GM12801 (cell line): ENCODE results near the gene ATP1B3.

ENCODE experiments used
- TF ChIP-seq, protein P1 (sequence below): IDR thresholded peaks from one replicate; pipeline ENCODE4 v1.5.1; 2011; ENCODE audit warnings: control low read depth; ENCODE audit not compliant: insufficient read length; ENCODE audit errors: extremely low read depth

The ATP1B3 gene

DNA sequence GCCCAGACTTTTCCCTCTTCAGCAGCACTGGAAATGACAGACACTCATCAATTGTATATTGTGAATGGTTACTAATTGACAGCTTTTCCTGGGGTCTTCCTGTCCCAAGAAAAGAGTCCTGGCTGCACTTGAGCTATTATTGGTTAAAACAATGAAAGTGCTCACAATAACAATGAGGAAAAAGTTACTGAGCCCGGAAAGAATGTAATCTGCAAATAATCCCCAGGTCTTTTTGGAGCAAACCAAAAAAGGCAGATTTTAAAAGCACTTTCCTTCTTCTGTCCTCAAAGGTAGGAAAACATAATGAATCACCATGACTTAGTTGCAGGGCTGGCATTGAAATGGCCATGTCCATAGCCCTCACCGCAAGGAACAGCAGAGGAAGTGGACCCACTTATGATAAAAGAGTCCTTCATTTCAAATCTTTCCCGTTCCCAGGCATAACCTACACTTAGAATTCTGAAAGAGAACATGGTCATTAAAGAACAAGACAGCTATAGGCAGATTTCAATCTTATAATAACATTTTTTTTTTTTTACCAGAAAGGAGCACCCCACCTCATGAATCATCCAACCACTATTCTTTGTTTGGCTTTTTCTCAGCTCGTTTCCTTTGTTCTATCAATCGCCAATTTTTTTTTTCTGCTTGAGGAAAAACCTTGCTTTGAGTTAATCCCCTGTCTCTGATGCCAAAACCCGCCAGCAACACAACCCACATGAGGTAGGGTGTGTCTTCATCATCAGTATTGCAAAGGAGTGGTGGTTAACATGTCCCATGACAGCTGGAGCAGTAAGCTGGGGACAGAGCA is 35.5 kb upstream of the ATP1B3 start:
- TF ChIP-seq, protein P1, sequence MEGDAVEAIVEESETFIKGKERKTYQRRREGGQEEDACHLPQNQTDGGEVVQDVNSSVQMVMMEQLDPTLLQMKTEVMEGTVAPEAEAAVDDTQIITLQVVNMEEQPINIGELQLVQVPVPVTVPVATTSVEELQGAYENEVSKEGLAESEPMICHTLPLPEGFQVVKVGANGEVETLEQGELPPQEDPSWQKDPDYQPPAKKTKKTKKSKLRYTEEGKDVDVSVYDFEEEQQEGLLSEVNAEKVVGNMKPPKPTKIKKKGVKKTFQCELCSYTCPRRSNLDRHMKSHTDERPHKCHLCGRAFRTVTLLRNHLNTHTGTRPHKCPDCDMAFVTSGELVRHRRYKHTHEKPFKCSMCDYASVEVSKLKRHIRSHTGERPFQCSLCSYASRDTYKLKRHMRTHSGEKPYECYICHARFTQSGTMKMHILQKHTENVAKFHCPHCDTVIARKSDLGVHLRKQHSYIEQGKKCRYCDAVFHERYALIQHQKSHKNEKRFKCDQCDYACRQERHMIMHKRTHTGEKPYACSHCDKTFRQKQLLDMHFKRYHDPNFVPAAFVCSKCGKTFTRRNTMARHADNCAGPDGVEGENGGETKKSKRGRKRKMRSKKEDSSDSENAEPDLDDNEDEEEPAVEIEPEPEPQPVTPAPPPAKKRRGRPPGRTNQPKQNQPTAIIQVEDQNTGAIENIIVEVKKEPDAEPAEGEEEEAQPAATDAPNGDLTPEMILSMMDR: no peak

DNA sequence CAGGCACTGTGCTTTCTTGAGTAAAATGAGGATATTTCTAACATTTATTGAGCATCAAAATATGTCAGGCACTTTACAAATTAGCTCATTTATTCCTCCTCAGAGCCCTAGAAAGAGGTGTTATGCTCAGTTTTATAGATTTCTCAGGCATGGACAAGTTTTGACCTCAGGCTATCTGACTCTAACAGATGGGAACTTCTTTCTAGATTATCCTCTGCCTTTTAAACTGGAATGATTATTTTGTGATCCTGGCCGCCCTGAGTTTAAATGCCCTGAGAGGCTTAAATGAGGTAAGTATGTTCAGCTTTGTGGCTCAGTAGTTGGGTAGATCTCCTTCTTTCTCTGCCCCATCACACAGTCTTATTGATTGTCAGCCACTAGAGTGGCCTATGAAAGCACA is 32.3 kb upstream of the ATP1B3 start:
- TF ChIP-seq, protein P1: no peak

DNA sequence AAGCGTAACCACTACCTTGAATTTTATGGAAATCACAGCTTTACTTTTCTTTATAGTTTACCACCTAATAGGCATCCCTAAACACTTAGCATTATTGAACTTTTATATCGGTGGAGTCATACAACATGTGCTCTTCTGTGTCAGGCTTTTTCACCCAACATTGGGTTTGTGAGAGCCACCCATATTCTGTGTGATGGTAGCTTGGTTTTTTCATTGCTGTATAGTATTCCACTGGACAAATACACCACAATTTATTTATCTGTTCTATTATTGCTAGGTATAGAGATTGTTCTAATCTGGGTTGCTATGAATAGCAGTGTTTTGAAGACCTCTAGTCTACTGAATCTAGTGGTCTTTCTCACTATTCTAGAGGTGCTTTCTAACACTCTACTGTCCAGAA is 31.6 kb upstream of the ATP1B3 start:
- TF ChIP-seq, protein P1: no peak

DNA sequence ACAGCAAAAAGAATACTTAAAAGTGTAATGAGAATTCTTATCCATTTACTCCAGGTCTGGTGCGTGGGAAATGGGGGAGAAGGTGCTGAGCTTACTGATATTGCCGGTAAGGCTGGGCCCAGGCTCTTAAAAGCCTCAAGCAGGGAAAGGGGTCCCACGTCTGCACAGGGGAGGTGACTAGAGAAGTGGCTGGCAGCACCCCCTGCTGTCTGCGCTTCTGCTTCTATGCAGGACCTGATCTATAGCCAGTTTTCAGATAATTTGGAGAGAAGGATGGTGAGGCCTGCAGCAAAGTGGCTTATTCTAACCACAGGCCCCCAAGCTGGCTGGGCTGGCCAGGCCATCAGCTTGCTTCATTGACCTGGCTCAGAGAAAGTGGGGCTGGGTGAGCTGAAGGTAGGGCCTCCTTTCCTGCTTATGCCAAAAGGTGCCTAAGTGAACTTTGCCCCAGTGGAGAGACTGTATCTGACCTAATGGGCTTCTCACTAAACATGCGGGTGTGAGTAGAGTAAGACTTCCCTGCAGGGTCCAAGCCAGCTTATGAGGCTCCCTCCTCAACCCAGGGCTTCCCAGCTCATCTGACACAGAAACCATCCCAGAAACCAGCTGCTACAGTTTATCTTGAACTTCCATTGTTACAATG is 30.9 kb upstream of the ATP1B3 start:
- TF ChIP-seq, protein P1: no peak

DNA sequence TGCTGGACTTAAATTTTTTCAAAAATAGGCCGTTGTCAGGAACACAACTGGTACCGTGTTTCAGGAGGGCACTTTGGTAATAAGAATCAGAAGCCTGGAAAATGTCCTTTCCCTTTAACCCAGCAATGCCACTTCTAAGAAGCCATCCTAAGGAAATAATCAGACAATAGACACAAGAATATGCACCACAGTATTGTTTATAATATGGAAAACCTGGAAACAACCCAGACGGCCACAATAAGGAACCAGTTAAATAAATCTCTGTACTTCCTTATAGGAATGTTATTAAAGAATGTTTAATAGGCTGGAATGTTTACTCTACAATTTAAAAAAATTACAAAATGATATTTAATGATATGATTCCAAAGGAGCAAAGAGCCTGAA is 30.4 kb upstream of the ATP1B3 start:
- TF ChIP-seq, protein P1: no peak

DNA sequence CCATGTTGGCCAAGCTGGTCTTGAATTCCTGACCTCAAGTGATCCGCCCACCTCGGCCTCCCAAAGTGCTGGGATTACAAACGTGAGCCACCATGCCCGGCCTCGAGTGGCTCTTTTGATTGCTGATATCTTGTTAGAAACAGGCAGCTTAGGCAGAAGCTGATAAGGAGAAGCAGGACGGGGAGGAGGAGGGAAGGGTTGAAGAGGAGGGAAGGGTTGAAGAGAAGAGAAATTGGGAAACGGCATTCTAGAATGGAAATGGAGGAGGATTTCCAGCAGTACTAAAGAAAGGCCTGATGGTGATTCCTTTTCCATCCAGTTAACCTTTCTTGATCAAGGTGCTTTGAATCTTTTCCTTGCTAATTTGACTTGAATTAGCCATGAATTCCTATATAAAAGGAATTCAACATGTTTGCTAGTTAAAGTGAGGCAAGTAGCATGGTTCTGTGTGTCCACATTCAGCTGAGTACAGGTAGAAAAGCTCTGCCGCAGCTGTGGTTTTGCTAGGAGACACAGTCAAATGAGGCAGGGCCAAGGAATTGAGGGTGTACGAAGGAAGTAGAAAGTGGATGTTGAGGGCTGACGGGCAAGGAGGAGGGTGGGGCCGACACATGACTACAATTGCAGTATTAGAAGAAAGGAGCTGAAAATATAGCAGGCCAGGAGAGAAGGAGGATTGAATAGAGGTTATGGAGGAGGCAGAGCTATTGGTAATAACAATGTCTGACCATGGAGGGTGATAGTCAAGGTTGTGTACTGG is 27.2 kb upstream of the ATP1B3 start:
- TF ChIP-seq, protein P1: no peak

DNA sequence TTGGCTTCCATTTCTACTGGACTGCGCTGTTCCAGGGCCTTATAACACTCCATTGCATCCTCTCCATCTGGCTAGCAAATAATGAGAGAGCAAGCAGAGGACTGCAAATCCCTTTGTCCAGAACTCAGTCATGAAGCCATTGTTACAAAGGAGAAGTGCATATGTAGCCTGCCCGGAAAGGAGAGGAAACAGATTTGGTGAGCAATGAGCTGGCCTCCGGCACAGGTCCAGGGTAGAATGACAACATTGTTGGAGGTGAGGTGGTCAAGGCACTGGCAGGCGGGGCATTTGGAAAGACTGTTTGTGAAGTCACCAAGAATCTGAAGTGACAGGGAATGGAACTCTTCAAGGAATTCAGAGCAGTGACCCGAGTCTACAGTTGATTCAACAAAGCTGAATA is 25.0 kb upstream of the ATP1B3 start:
- TF ChIP-seq, protein P1: no peak
